Neural cell (in vitro differentiated cells): Measurements from ENCODE around the gene A4GALT.

Source experiments
- EP300 ChIP-seq: fragments of 450-650 bp; conservative IDR thresholded peaks from 2 replicates; pipeline ENCODE4 v1.6.1; 2014; ENCODE audit warnings: antibody characterized with exemption, mild to moderate bottlenecking, moderate library complexity; ENCODE audit not compliant: poor library complexity, severe bottlenecking
- EZH2 ChIP-seq: fragments of 200-600, 300-800 bp; shearing (Covaris generic), sonication (generic); IDR thresholded peaks from 2 replicates; pipeline ENCODE4 v1.6.1; 2014; ENCODE audit warnings: antibody characterized with exemption, low read length, borderline replicate concordance, mild to moderate bottlenecking; ENCODE audit not compliant: insufficient read depth, poor library complexity, severe bottlenecking
- MXI1 ChIP-seq: fragments of 450-650 bp; conservative IDR thresholded peaks from 2 replicates; pipeline ENCODE4 v1.6.1; 2014; ENCODE audit warnings: antibody characterized with exemption, mild to moderate bottlenecking; ENCODE audit not compliant: poor library complexity, severe bottlenecking
- POLR2AphosphoS5 ChIP-seq: IDR thresholded peaks from 2 replicates; pipeline ENCODE4 v1.6.1; 2012
- RAD21 ChIP-seq: fragments of 450-650 bp; conservative IDR thresholded peaks from 2 replicates; pipeline ENCODE4 v1.6.1; 2014; ENCODE audit warnings: antibody characterized with exemption, mild to moderate bottlenecking, moderate library complexity
- SMC3 ChIP-seq: fragments of 450-650 bp; conservative IDR thresholded peaks from 2 replicates; pipeline ENCODE4 v1.6.1; 2014; ENCODE audit warnings: antibody characterized with exemption, mild to moderate bottlenecking, moderate library complexity; ENCODE audit not compliant: poor library complexity
- TAF1 ChIP-seq: IDR thresholded peaks from 2 replicates; pipeline ENCODE4 v1.6.1; 2012; ENCODE audit warnings: low read depth
- TF ChIP-seq, protein P1 (sequence below): fragments of 450-650 bp; IDR thresholded peaks from 2 replicates; pipeline ENCODE4 v1.5.1; 2014; ENCODE audit warnings: antibody characterized with exemption, mild to moderate bottlenecking, moderate library complexity; ENCODE audit not compliant: poor library complexity, severe bottlenecking
- TF ChIP-seq, protein P2 (sequence below): IDR thresholded peaks from 2 replicates; pipeline ENCODE4 v1.6.1; 2012; ENCODE audit warnings: borderline replicate concordance

DNA sequence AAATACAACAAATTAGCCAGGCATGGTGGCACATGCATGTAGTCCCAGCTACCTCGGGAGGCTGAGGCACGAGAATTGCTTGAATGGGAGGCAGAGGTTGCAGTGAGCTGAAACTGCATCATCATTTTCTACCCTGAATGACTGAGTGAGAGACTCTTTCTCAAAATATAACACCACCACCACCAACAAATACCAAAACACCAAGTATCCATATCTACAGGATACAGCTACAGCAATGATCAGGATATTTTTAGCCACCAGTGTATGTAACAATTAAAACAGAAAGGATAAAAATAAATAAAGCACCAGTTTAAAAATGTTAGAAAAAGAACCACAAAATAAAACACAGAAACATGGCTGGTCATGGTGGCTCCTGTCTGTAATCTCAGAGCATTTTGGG is 13.2 kb downstream of the A4GALT start:
- TF ChIP-seq EP300 (no peak), EZH2 (no peak), POLR2AphosphoS5 (no peak), MXI1 (no peak), TAF1 (no peak), RAD21 (no peak), SMC3 (no peak)
- TF ChIP-seq, protein P1, sequence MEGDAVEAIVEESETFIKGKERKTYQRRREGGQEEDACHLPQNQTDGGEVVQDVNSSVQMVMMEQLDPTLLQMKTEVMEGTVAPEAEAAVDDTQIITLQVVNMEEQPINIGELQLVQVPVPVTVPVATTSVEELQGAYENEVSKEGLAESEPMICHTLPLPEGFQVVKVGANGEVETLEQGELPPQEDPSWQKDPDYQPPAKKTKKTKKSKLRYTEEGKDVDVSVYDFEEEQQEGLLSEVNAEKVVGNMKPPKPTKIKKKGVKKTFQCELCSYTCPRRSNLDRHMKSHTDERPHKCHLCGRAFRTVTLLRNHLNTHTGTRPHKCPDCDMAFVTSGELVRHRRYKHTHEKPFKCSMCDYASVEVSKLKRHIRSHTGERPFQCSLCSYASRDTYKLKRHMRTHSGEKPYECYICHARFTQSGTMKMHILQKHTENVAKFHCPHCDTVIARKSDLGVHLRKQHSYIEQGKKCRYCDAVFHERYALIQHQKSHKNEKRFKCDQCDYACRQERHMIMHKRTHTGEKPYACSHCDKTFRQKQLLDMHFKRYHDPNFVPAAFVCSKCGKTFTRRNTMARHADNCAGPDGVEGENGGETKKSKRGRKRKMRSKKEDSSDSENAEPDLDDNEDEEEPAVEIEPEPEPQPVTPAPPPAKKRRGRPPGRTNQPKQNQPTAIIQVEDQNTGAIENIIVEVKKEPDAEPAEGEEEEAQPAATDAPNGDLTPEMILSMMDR = no peak
- TF ChIP-seq, protein P2, sequence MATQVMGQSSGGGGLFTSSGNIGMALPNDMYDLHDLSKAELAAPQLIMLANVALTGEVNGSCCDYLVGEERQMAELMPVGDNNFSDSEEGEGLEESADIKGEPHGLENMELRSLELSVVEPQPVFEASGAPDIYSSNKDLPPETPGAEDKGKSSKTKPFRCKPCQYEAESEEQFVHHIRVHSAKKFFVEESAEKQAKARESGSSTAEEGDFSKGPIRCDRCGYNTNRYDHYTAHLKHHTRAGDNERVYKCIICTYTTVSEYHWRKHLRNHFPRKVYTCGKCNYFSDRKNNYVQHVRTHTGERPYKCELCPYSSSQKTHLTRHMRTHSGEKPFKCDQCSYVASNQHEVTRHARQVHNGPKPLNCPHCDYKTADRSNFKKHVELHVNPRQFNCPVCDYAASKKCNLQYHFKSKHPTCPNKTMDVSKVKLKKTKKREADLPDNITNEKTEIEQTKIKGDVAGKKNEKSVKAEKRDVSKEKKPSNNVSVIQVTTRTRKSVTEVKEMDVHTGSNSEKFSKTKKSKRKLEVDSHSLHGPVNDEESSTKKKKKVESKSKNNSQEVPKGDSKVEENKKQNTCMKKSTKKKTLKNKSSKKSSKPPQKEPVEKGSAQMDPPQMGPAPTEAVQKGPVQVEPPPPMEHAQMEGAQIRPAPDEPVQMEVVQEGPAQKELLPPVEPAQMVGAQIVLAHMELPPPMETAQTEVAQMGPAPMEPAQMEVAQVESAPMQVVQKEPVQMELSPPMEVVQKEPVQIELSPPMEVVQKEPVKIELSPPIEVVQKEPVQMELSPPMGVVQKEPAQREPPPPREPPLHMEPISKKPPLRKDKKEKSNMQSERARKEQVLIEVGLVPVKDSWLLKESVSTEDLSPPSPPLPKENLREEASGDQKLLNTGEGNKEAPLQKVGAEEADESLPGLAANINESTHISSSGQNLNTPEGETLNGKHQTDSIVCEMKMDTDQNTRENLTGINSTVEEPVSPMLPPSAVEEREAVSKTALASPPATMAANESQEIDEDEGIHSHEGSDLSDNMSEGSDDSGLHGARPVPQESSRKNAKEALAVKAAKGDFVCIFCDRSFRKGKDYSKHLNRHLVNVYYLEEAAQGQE = no peak
